IPS-18a (cell line): ENCODE measurements around the gene MS4A4A.

Source experiments
- H3K27ac ChIP-seq: one replicate; pipeline ENCODE4 v1.5.1; 2013; ENCODE audit warnings: low read length
- H3K27me3 ChIP-seq: one replicate; pipeline ENCODE4 v1.6.1; 2013; ENCODE audit warnings: mild to moderate bottlenecking, low read length; ENCODE audit not compliant: control insufficient read depth, insufficient read depth
- H3K36me3 ChIP-seq: one replicate; pipeline ENCODE4 v1.6.1; 2013; ENCODE audit warnings: low read depth, low read length; ENCODE audit not compliant: control insufficient read depth
- H3K4me1 ChIP-seq: one replicate; pipeline ENCODE4 v1.6.1; 2013; ENCODE audit warnings: low read depth, low read length; ENCODE audit not compliant: control insufficient read depth
- H3K4me3 ChIP-seq: one replicate; pipeline ENCODE4 v1.5.1; 2013; ENCODE audit warnings: low read length
- H3K9ac ChIP-seq: one replicate; pipeline ENCODE4 v1.6.1; 2013; ENCODE audit warnings: mild to moderate bottlenecking, low read length, moderate library complexity
- H3K9me3 ChIP-seq: one replicate; pipeline ENCODE4 v1.6.1; 2013; ENCODE audit warnings: low read depth, low read length; ENCODE audit not compliant: control insufficient read depth

The MS4A4A gene

DNA sequence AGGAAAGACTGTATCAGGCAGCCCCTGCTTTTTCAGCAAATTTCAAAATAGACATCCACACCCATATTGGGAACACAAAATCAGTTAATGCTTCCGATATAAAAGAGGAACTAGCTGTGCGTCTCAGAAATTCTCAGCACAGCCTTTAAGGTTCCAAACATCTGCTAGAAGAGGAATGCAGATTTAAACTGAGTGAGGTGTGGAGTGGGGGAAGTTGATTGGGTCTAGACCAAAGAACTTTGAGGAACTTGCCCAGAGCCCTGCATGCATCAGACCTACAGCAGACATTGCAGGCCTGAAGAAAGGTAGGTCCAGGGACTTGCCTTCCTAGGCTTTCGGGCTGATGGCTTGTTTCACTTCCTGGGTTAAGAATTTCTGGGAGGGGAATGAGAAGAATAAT, at the start of gene MS4A4A:
TSS of gene MS4A4A (plus strand) at position 255 of the 400 bp plus-strand sequence. CDS start at position 265, 10 bp downstream.
- H3K4me1 ChIP-seq, result peaks cover 16% of the 10 kb centered on the region
- H3K36me3 ChIP-seq, result no peaks in the 10 kb centered on the region
- no peaks in the 10 kb centered on the region for H3K27me3 ChIP-seq
- H3K27ac ChIP-seq, result no peak within 1 kb of the TSS
- H3K4me3 ChIP-seq, result no peak within 1 kb of the TSS
- no peak within 1 kb of the TSS for H3K9ac ChIP-seq
- H3K9me3 ChIP-seq, result no peaks in the 10 kb centered on the region

DNA sequence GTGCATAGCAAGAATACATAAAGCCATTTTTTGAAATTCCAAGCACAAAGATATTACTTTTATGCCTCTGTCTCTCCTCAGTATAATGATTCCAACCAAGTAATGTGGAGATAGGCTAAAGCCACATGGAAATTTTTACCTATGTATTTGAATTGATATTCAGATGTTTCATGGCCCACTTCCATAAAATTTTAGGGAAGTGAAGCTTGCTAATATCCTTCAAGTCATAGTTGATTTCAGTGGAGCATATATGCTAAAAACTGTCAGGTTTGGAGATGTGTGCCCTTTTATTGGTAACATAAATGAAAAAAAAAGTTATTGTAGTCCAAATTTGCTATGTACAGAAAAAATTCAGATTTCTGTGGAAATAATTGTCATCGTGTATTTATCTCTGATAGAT, 49.8 kb upstream of the MS4A4A start:
- no peak overlapping the region for H3K4me3 ChIP-seq
- no peaks in the 10 kb centered on the region for H3K4me1 ChIP-seq
- H3K9me3 ChIP-seq, result no peaks in the 10 kb centered on the region
- H3K9ac ChIP-seq, result no peak overlapping the region
- H3K27ac ChIP-seq, result no peak overlapping the region
- no peaks in the 10 kb centered on the region for H3K36me3 ChIP-seq
- H3K27me3 ChIP-seq, result no peaks in the 10 kb centered on the region

DNA sequence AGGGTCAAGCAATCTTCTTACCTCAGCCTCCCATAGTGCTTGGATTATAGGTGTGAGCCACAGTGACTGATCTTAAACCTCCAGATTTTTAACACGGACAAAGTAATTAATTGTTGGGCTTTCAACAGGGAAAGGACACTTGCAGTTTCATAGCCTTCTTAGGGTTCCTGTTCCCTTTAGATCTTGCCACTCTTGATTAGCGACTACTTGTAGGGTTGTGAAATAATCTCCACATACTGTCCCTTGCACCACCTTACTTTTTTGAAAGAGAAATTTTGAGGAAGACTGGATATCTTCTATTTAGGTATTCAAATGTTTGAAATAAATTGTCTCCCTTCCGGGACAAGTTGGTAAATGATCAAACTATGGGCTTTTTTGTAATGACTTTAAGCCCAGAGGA, 45.1 kb upstream of the MS4A4A start:
- no peak overlapping the region for H3K9ac ChIP-seq
- H3K4me1 ChIP-seq, result no peaks in the 10 kb centered on the region
- no peaks in the 10 kb centered on the region for H3K27me3 ChIP-seq
- no peak overlapping the region for H3K4me3 ChIP-seq
- no peaks in the 10 kb centered on the region for H3K36me3 ChIP-seq
- H3K9me3 ChIP-seq, result no peaks in the 10 kb centered on the region
- no peak overlapping the region for H3K27ac ChIP-seq

DNA sequence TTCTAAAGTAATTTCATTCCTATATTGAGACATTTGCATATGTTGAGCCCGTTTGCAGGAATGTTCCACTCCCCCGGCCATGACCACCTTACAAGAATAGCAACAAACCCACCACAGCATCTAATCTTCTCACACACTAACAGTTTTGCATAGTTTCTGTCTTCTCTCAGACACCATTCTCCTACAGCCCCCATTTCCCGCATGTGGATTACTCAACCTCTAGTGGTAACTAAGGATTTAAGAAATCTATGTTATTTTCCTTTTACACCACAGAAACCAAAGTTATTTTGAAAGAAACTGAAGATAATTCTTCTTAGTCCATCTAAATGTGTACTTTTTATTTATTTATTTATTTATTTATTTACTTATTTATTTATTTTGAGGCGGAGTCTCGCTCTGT, 39.8 kb upstream of the MS4A4A start:
- no peak overlapping the region for H3K4me3 ChIP-seq
- no peak overlapping the region for H3K27ac ChIP-seq
- no peaks in the 10 kb centered on the region for H3K9me3 ChIP-seq
- no peaks in the 10 kb centered on the region for H3K27me3 ChIP-seq
- H3K36me3 ChIP-seq, result no peaks in the 10 kb centered on the region
- no peak overlapping the region for H3K9ac ChIP-seq
- no peaks in the 10 kb centered on the region for H3K4me1 ChIP-seq

DNA sequence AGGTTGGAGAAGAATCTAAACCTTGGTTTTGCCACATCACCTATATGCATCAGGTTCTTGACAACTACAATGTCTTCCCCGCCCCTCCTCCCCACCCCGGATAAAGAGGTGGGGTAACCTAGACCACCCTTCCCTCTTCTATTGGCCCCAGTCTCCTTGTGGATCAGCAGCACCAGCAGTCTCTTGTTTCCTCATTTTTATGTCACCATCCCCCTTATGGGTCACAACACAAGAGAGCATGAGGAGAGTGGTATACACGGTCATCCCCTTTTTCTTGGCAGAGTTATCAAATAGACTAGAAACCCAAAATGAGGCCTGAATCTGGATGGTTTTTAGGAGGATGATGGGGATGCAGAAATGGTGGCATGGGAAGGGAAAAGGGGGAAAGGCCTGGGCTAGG, 38.7 kb upstream of the MS4A4A start:
- Histone ChIP-seq H3K27me3 (no peaks in the 10 kb centered on the region), H3K4me1 (no peaks in the 10 kb centered on the region), H3K9ac (no peak overlapping the region), H3K27ac (no peak overlapping the region), H3K36me3 (no peaks in the 10 kb centered on the region), H3K9me3 (no peaks in the 10 kb centered on the region), H3K4me3 (no peak overlapping the region)

DNA sequence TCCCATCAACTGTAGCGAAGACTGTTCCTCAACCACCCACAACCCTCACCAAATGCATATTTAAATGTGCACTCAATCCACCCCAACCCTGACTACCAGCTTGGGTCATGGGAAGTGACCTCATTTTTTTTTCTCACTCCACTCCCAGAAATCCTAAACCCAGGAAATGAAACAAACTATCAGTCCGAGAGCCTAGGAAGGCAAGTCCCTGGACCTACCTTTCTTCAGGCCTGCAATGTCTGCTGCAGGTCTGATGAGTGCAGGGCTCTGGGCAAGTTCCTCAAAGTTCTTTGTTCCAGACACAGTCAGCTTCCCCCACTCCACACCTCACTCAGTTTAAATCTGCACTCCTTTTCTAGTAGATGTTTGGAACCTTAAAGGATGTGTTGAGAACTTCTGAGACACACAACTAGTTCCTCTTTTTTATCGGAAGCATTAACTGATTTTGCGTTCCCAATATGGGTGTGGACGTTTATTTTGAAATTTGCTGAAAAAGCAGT, 37.7 kb upstream of the MS4A4A start, which contains the start of gene MS4A4E:
TSS of gene MS4A4E (minus strand) at position 398 of the 500 bp plus-strand sequence. CDS start 13,082 bp downstream, outside the sequence.
- H3K27me3 ChIP-seq, result no peaks in the 10 kb centered on the region
- H3K4me1 ChIP-seq, result no peaks in the 10 kb centered on the region
- H3K36me3 ChIP-seq, result no peaks in the 10 kb centered on the region
- H3K9ac ChIP-seq, result no peak within 1 kb of the TSS
- no peak within 1 kb of the TSS for H3K4me3 ChIP-seq
- no peaks in the 10 kb centered on the region for H3K9me3 ChIP-seq
- H3K27ac ChIP-seq, result no peak within 1 kb of the TSS

DNA sequence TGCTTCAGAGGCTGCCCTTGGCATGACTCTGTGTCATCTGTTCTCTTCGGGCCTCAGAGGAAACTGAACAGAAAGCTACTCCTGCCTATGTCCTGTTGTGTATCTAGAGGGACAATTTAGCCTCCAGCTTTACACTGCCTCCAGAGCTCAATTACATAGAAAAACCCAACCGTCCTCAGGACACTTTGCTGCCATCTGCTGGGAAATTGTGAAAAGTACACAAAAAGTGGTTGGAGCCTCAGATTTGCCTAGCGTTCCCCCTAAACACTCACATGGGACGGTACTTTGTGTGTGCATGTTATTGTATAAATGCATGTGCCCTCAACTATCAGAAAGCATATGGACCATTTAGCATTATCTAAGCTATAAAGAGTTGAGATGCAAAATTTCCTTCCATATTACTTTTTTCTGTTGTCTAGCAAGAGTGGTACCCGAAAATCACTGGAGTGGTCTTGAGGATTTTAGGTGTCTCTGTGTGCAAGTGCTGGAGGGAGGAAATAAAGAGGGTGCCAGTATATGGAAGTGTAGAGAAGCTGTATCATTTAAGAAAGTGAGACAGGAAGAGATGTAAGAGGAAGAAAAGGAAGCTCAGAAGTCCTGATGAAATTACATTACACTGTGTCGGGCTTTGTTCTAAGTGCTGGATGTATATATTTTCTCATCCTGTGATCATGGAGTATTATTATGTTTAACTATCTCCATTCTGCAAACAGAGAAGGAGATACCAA, 28.8 kb upstream of the MS4A4A start:
- Histone ChIP-seq H3K27me3 (no peaks in the 10 kb centered on the region), H3K36me3 (no peaks in the 10 kb centered on the region)

DNA sequence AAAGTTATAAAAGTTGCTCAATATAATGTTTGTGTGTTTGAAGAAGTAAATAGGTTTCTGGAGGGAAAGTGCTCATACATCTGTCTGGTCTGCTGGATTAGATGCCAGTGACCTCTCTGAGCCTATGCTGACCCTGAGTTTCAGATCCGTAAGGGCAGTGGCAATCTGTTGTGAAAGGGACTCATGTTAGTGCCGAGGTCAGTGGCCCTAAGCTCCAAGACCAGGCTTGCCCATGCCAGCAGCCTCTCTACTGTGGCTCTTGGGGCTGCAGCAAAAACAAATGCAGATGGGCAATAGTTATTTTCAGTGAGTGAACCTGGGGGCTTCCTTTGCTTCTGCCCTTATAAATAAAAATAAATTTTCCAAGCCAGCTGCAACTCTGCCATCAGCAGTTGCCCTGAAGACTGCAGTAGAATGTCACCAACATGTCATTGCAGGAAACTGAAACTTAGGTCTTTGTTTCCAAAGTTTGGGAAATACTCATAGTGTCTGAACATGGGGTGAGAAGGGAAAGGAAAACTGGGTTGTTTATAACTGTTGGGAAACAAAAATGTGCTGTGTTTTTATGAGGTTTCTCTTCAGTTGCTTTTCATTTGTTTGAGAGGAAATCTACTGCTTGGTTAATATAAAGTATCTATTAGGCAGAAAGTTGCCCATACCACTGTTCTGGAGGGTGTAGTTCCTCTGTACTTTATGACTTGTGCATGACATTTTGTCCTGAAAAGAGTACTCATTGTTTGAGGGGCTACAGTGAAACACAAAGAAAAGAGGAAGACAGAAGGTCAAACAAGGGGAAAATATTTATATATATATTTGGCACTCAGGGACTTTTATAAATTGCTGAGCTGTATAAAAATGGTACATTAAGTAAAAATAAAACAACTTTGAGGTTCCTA, 28.0 kb upstream of the MS4A4A start:
- no peak overlapping the region for H3K27ac ChIP-seq
- H3K4me3 ChIP-seq, result no peak overlapping the region
- H3K4me1 ChIP-seq, result no peaks in the 10 kb centered on the region
- H3K9me3 ChIP-seq, result no peaks in the 10 kb centered on the region
- H3K36me3 ChIP-seq, result no peaks in the 10 kb centered on the region
- H3K27me3 ChIP-seq, result no peaks in the 10 kb centered on the region
- no peak overlapping the region for H3K9ac ChIP-seq

More for the DNA sequence above, 28.8 kb upstream of the MS4A4A start:
- H3K4me1 ChIP-seq, result no peaks in the 10 kb centered on the region
- H3K9ac ChIP-seq, result no peak overlapping the region
- H3K4me3 ChIP-seq, result no peak overlapping the region
- H3K27ac ChIP-seq, result no peak overlapping the region
- no peaks in the 10 kb centered on the region for H3K9me3 ChIP-seq

DNA sequence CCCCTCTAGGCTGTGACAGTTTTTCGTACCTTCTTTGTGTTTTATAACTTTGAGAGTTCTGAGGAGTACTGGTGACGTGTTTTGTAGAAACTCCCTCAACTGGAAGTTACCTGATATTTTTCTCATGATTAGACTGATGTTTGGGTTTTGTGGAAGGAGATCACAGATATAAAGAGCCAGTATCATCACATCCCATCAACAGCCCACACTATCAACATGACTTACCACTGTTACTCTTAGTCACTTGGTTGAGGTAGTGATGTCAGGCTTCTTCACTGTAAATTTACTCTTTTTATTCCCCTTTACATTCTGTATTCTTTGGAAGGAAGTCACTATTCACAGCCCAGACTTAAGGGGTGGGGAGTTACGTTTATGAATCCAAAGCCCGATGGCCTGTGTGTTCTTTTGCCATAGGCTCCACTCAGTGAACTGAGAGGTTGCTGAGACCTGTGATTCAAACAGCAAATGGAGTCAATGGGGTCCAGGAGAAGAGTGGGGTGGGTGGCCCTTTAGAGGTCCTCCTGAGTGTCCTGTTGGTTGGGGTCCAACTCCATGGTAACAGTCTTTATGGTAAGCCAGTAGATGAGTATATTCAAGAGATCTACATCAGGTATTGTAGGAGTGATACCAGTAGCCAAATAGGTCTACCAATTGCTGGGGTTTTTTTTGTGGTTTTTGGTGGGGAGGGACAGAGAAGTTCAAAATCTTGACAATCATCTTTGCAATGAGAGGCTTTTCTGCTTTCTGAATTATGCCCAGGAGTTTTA, 22.3 kb upstream of the MS4A4A start:
- Histone ChIP-seq H3K27me3 (no peaks in the 10 kb centered on the region), H3K9me3 (no peaks in the 10 kb centered on the region), H3K9ac (no peak overlapping the region), H3K27ac (no peak overlapping the region), H3K4me1 (no peaks in the 10 kb centered on the region), H3K4me3 (no peak overlapping the region), H3K36me3 (no peaks in the 10 kb centered on the region)

DNA sequence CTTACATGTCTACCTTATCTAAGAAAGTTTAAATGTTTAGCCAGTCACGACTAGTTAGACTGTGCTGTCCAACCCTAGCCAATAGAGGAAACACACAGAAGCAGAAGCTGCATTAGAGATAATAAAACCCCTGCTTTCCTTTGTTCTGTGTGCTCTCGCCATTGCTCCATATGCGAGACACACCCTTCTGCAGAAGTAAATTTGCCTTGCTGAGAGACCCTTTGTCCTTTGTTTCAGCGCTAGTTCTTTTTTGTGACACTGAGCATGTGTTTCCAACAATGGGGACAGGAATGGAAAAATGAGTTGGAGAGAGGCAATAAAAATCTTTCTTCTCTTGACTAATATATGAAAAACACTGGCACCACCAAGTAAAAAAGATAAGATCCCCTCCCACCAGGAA, 19.5 kb upstream of the MS4A4A start:
- Histone ChIP-seq H3K4me1 (no peaks in the 10 kb centered on the region), H3K9me3 (no peaks in the 10 kb centered on the region), H3K27ac (no peak overlapping the region), H3K36me3 (no peaks in the 10 kb centered on the region), H3K9ac (no peak overlapping the region), H3K27me3 (no peaks in the 10 kb centered on the region), H3K4me3 (no peak overlapping the region)

DNA sequence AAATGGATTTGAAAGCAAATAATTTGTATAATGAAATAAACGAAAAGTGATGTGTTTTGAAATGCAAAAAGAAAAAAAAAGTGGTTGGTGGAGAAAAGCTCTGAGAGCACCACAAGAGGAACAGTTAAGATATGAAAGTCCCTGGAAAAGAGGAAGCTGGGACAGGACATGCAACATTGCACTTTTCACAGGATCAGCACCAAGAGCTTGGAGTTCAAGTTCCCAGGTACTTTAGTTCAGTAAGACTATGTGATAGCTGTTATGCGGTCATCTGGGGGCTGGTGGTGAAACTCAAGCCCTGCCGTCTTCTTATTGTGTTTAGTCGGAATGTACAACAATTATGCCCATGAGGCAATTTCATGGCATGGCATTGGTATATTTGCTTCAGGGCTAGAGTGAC, 17.1 kb upstream of the MS4A4A start:
- no peaks in the 10 kb centered on the region for H3K27me3 ChIP-seq
- H3K9me3 ChIP-seq, result no peaks in the 10 kb centered on the region

More for the DNA sequence above, 17.1 kb upstream of the MS4A4A start:
- Histone ChIP-seq H3K4me1 (no peaks in the 10 kb centered on the region), H3K36me3 (no peaks in the 10 kb centered on the region), H3K27ac (no peak overlapping the region), H3K9ac (no peak overlapping the region), H3K4me3 (no peak overlapping the region)
